ENCODE data around the gene C10orf105. TPM values are rescaled to one million over a fixed set of nuclear protein-coding genes. Genes with fewer than 3 reads are reported as not detected.

The C10orf105 gene
- total and polyA plus RNA-seq, 11 donors, result 0.03 to 0.57 (median 0.08) TPM; not detected in 6

DNA sequence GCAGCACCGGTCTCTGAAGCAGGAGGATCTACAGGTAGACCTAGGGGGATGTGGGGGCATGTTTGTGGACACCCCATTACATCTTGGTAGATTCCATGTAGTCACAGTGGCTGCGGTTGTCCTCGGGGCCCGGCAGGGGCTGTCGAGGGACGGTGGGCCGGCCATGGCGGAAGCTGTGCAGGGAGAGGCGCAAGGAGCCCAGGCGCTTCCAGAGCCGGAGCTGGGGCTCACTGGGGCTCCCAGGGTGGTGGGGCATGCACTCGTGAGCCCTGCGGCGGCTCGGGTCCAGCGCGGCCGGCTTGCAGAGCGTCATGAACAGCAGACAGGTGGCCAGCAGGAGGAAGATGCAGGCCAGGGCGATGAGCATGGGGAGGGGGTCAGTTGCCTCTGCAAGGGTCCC lies 3.7 kb downstream of the C10orf105 start:
- 94 to 99% (median 96%) methylated on average over 17 to 20 of the region's 20 CpGs for WGBS, 4 donors
- no peaks in the 10 kb centered on the region for H3K36me3 ChIP-seq
- peak overlapping the region in 1 of 12 donors; percentile 94 for H3K27ac ChIP-seq
- DNase-seq, result no peak
- H3K9me3 ChIP-seq, result no peaks in the 10 kb centered on the region
- H3K4me3 ChIP-seq, result peak overlapping the region in 1 of 12 donors; percentile 23
- ATAC-seq, result no peak
- intact Hi-C loops (cut with DNase I), result no loop called here
- TF ChIP-seq POLR2A (IDR thresholded peaks at IDR 0.05) (no peak), CTCF (IDR thresholded peaks at IDR 0.05) (no peak)
- peaks cover 8 to 72% (median 53%) of the 10 kb centered on the region in 12 donors for H3K4me1 ChIP-seq
- H3K27me3 ChIP-seq, result no peaks in the 10 kb centered on the region

GRCh38 chr10:71715026-71715425 lies 4.6 kb downstream of the C10orf105 start:
- intact Hi-C loops (cut with DNase I), result no loop called here
- peak overlapping the region in 9 of 12 donors; percentile 82 to 94 (median 91) for H3K27ac ChIP-seq
- 85 to 91% (median 88%) methylated on average over 6 to 8 of the region's 8 CpGs for WGBS, 4 donors

GRCh38 chr10:71714592-71714991 lies 5.0 kb downstream of the C10orf105 start:
- H3K9me3 ChIP-seq, result no peaks in the 10 kb centered on the region
- no peaks in the 10 kb centered on the region for H3K27me3 ChIP-seq
- ATAC-seq, result no peak
- H3K36me3 ChIP-seq, result no peaks in the 10 kb centered on the region
- peak overlapping the region in 2 of 12 donors; percentile 13 to 23 for H3K4me3 ChIP-seq
- peak overlapping the region; percentile 82 to 96 (median 91) for H3K27ac ChIP-seq
- WGBS, 4 donors, result 58 to 78% (median 74%) methylated on average over 5 of the region's 5 CpGs
- peaks cover 8 to 72% (median 53%) of the 10 kb centered on the region in 12 donors for H3K4me1 ChIP-seq
- DNase-seq, result no peak
- TF ChIP-seq POLR2A (IDR thresholded peaks at IDR 0.05) (no peak), CTCF (IDR thresholded peaks at IDR 0.05) (no peak)
- intact Hi-C loops (cut with DNase I), result loop anchor here in 4 of 10 donors (5.0 kb wide), 2 partner anchors 33 to 58 kb away; partner anchors contain the start of gene VSIR (in 4 of the 4)

More at GRCh38 chr10:71715026-71715425, 4.6 kb downstream of the C10orf105 start:
- Histone ChIP-seq H3K36me3 (no peaks in the 10 kb centered on the region), H3K9me3 (no peaks in the 10 kb centered on the region), H3K4me3 (peak overlapping the region in 1 of 12 donors; percentile 23), H3K4me1 (peaks cover 8 to 72% (median 53%) of the 10 kb centered on the region in 12 donors), H3K27me3 (no peaks in the 10 kb centered on the region)
- DNase-seq (no peak), ATAC-seq (no peak)
- TF ChIP-seq CTCF (IDR thresholded peaks at IDR 0.05) (no peak), POLR2A (IDR thresholded peaks at IDR 0.05) (no peak)

- no peak for TF ChIP-seq CTCF (IDR thresholded peaks at IDR 0.05)
- no peak for TF ChIP-seq POLR2A (IDR thresholded peaks at IDR 0.05)
- ATAC-seq (no peak), DNase-seq (no peak)
Observed at GRCh38 chr10:71714031-71714410, 5.6 kb downstream of the C10orf105 start.

More at GRCh38 chr10:71714031-71714410, 5.6 kb downstream of the C10orf105 start:
- H3K4me3 ChIP-seq, result peak overlapping the region in 2 of 12 donors; percentile 1 to 23
- H3K36me3 ChIP-seq, result no peaks in the 10 kb centered on the region
- no peaks in the 10 kb centered on the region for H3K9me3 ChIP-seq
- whole genome bisulfite sequencing, 4 donors, result 56 to 69% (median 65%) methylated on average over 4 of the region's 4 CpGs
- peaks cover 8 to 68% (median 50%) of the 10 kb centered on the region in 12 donors for H3K4me1 ChIP-seq
- H3K27me3 ChIP-seq, result no peaks in the 10 kb centered on the region
- intact Hi-C loops (cut with DNase I), result loop anchor here in 4 of 10 donors (5.0 kb wide), 2 partner anchors 33 to 58 kb away; partner anchors contain the start of gene VSIR (in 4 of the 4)
- H3K27ac ChIP-seq, result peak overlapping the region; percentile 82 to 96 (median 91)

Measured in heart left ventricle (tissue), 16 donors.